Measurements from ENCODE around the gene OMA1. TPM values are rescaled to one million over a fixed set of nuclear protein-coding genes. Genes with fewer than 3 reads are reported as not detected.

Gene OMA1
- total and polyA plus RNA-seq, 9 donors, result 8.1 to 51.5 (median 35.6) TPM

GRCh38 chr1:58465825-58466629 lies 80.5 kb downstream of the OMA1 start:
- Histone ChIP-seq H3K4me3 (no peak overlapping the region), H3K9me3 (no peaks in the 10 kb centered on the region), H3K36me3 (no peaks in the 10 kb centered on the region), H3K27ac (no peak overlapping the region), H3K4me1 (ENCODE audit: insufficient read depth) (no peaks in the 10 kb centered on the region), H3K27me3 (no peaks in the 10 kb centered on the region)
- intact Hi-C loops (cut with DNase I), result no loop called here
- TF ChIP-seq POLR2A (IDR thresholded peaks at IDR 0.05) (no peak), CTCF (IDR thresholded peaks at IDR 0.05) (no peak), EP300 (IDR thresholded peaks at IDR 0.05) (no peak)
- WGBS, 3 donors, result 56 to 67% (median 63%) methylated on average over 13 of the region's 13 CpGs
- no peak for DNase-seq

- DNase-seq, result no peak
- intact Hi-C loops (cut with DNase I), result no loop called here
- TF ChIP-seq CTCF (IDR thresholded peaks at IDR 0.05) (no peak), POLR2A (IDR thresholded peaks at IDR 0.05) (no peak), EP300 (IDR thresholded peaks at IDR 0.05) (no peak)
- Histone ChIP-seq H3K36me3 (no peaks in the 10 kb centered on the region), H3K27ac (no peak overlapping the region), H3K4me3 (no peak overlapping the region), H3K4me1 (ENCODE audit: insufficient read depth) (no peaks in the 10 kb centered on the region), H3K9me3 (no peaks in the 10 kb centered on the region), H3K27me3 (no peaks in the 10 kb centered on the region)
- 81 to 88% (median 84%) methylated on average over 6 of the region's 6 CpGs for WGBS, 3 donors
These were observed 81.3 kb downstream of the OMA1 start for GRCh38 chr1:58465176-58465575.

GRCh38 chr1:58460469-58460868 lies 86.1 kb downstream of the OMA1 start:
- Histone ChIP-seq H3K4me1 (ENCODE audit: insufficient read depth) (no peaks in the 10 kb centered on the region), H3K36me3 (no peaks in the 10 kb centered on the region), H3K27me3 (no peaks in the 10 kb centered on the region), H3K27ac (no peak overlapping the region), H3K9me3 (no peaks in the 10 kb centered on the region), H3K4me3 (no peak overlapping the region)
- no peak for TF ChIP-seq CTCF (IDR thresholded peaks at IDR 0.05)
- no peak for TF ChIP-seq POLR2A (IDR thresholded peaks at IDR 0.05)
- TF ChIP-seq EP300 (IDR thresholded peaks at IDR 0.05), result no peak
- WGBS, 3 donors, result 11 to 24% (median 17%) methylated on average over 2 of the region's 2 CpGs
- DNase-seq, result no peak
- intact Hi-C loops (cut with DNase I), result no loop called here

- Histone ChIP-seq H3K4me3 (no peak overlapping the region), H3K4me1 (ENCODE audit: insufficient read depth) (no peaks in the 10 kb centered on the region), H3K27ac (no peak overlapping the region), H3K36me3 (no peaks in the 10 kb centered on the region), H3K9me3 (no peaks in the 10 kb centered on the region), H3K27me3 (no peaks in the 10 kb centered on the region)
- TF ChIP-seq EP300 (IDR thresholded peaks at IDR 0.05) (no peak), CTCF (IDR thresholded peaks at IDR 0.05) (no peak), POLR2A (IDR thresholded peaks at IDR 0.05) (no peak)
- DNase-seq, result no peak
- intact Hi-C loops (cut with DNase I), result no loop called here
- 78 to 82% (median 78%) methylated on average over 1 of the region's 1 CpG for WGBS, 3 donors
These were observed 86.6 kb downstream of the OMA1 start for GRCh38 chr1:58459911-58460310.

All from ovary (tissue), 9 donors.